T-helper 1 cell treated with Interleukin-12 subunit alpha and Interleukin-12 subunit beta and Interleukin-4 antibody, amounts not matched to agents 30 μg/mL and 1 μg/mL, for 36 hours (primary cell): Measurements from ENCODE around the gene CTAG1B.
"Not testable (repeated sequence)": the region's sequence is repeated elsewhere in the genome, so short reads cannot be mapped to it uniquely, and the experiment has no call there.

Experiments
- H3K27ac Mint-ChIP-seq: one replicate; pipeline ENCODE4 v1.8.0; 2021; ENCODE audit warnings: mild to moderate bottlenecking, mixed read lengths
- H3K27me3 Mint-ChIP-seq: one replicate; pipeline ENCODE4 v1.8.0; 2021; ENCODE audit warnings: low read depth, mixed read lengths
- H3K36me3 Mint-ChIP-seq: one replicate; pipeline ENCODE4 v1.8.0; 2021; ENCODE audit warnings: low read depth, mixed read lengths
- H3K4me1 Mint-ChIP-seq: one replicate; pipeline ENCODE4 v1.8.0; 2021; ENCODE audit warnings: low read depth, mixed read lengths
- H3K4me3 Mint-ChIP-seq: one replicate; pipeline ENCODE4 v1.8.0; 2021; ENCODE audit warnings: mild to moderate bottlenecking, moderate library complexity, mixed read lengths
- H3K9me3 Mint-ChIP-seq: one replicate; pipeline ENCODE4 v1.8.0; 2021; ENCODE audit warnings: mixed read lengths

Gene CTAG1B

DNA sequence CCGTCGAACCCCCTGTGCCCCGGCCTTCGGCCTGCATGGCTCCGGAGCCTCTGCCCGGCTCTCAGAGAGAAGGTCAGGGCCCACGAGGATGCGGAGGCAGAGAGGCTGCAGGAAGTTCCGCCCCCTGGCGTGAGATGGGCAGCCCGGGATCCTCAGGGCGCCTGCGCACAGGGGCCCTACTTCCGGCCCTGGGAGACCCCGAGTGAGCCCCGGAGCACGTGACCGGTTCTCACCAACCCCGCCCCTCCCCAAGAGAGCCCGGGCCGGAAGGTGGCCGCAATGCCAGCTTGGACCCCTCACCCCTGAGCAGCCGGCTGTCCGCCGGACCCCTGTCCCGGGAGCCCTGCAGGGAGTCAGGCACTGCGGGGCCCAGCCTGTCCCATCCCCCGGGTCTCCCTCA, at the start of gene CTAG1B:
Gene CTAG1B (minus strand): TSS at position 101 of the 400 bp plus-strand sequence. CDS start 64 bp downstream, at position 37.
- H3K4me3 Mint-ChIP-seq, H3K9me3 Mint-ChIP-seq, H3K36me3 Mint-ChIP-seq, H3K27ac Mint-ChIP-seq, H3K27me3 Mint-ChIP-seq, H3K4me1 Mint-ChIP-seq: not testable (repeated sequence)

DNA sequence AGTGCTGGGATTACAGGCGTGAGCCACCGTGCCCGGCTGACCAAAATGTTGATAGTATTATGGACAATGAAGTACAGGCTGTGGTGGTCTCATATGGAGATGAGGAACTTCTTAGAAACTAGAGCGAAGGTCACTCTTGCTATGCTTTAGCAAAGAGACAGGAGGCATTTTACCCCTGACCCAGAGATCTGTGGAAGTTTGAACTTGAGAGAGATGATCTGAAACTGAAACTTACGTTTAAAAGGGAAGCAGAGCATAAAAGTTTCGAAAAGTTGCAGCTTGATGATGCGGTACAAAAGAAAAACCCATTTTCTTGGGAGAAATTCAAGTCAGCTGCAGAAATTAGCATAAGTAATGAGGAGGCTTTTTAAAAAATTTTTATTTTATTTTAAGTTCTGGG, 42.8 kb upstream of the CTAG1B start:
- H3K36me3 Mint-ChIP-seq: peaks cover 3% of the 10 kb centered on the region
- no peak overlapping the region for H3K27ac Mint-ChIP-seq
- H3K4me3 Mint-ChIP-seq: no peak overlapping the region
- H3K9me3 Mint-ChIP-seq: peaks cover 16% of the 10 kb centered on the region
- no peaks in the 10 kb centered on the region for H3K27me3 Mint-ChIP-seq
- H3K4me1 Mint-ChIP-seq: peaks cover 5% of the 10 kb centered on the region

DNA sequence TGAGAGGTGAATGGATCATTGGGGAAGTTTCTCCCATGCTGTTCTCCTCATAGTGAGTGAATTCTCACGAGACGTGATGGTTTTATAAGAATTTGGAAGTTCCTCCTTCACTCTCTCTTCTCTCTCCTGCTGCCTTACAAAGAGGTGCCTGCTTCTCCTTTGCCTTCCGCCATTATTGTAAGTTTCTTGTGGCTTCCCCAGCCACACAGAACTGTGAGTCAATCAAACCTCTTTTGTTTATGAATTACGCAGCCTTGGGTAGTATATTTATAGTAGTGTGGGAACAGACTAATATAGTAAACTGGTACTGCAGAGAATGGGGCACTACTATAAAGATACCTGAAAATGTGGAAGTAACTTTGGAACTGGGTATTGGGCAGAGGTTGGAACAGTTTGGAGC, 42.1 kb upstream of the CTAG1B start:
- Mint-ChIP-seq H3K27ac (no peak overlapping the region), H3K4me1 (peaks cover 5% of the 10 kb centered on the region), H3K27me3 (no peaks in the 10 kb centered on the region), H3K36me3 (peaks cover 3% of the 10 kb centered on the region), H3K4me3 (no peak overlapping the region), H3K9me3 (peaks cover 16% of the 10 kb centered on the region)

DNA sequence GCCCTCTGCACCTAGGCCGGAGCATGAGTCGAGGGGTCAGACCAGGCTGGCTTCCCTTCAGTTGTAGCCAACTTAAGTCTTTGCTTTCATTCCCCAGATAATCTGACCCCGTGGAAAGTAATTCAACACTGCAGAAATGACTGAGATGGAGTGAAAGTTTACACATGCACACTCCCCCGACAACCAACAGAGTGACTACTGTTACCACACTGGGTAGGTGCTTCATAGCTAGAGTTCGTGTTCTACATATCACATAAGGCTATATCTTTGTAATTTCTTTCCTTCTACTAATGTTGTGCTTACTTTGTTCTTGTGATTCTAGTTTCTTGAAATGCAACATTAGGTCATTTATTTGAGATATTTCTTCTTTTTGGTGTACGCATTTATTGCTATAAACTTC, 41.5 kb upstream of the CTAG1B start:
- H3K4me1 Mint-ChIP-seq: peaks cover 3% of the 10 kb centered on the region

DNA sequence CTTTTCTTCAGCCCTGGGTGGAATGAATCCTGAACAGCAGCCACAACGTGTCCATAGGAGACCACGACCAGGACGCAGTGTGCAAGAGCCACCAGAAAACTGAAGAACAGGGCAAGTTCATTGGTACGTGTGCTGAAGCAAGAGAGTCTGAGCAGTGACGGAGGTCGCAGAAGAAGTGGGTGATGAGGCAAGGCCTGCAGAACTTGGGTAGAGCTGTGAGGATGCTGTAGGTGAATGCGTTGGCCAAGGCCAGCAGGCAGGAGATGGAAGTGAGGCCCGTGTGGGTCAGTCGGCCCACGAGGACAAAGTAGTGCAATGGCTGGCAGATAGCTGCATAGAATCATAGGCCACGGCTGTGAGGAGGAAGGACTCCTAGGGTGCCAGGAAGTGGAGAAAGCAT, 39.9 kb upstream of the CTAG1B start:
- Mint-ChIP-seq H3K27me3 (no peaks in the 10 kb centered on the region), H3K9me3 (peaks cover 11% of the 10 kb centered on the region), H3K27ac (no peak overlapping the region), H3K36me3 (peaks cover 3% of the 10 kb centered on the region), H3K4me1 (peaks cover 3% of the 10 kb centered on the region), H3K4me3 (no peak overlapping the region)

More for the DNA sequence above, 41.5 kb upstream of the CTAG1B start:
- H3K4me3 Mint-ChIP-seq: no peak overlapping the region
- H3K27me3 Mint-ChIP-seq: no peaks in the 10 kb centered on the region
- H3K9me3 Mint-ChIP-seq: peaks cover 16% of the 10 kb centered on the region
- H3K27ac Mint-ChIP-seq: no peak overlapping the region
- H3K36me3 Mint-ChIP-seq: peaks cover 3% of the 10 kb centered on the region

DNA sequence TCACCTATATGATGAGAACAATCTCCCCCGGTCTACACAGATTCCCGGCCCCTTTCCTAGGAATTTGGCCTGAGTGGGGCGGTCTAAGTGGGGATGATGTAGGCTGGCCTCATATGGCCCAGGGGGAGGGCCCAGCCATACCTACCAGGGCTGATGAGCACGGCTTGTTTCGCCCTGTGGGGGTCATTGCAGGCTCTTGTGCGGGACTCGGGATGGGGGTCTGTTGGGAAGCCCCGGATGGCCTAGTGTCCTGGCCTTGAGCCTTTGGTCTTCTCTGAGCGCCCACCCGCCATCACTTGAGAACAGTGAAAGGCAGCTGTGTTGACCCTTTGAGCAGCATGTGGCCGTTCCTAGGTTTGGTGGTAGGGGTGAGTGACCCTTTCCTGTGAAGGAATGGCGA, 39.1 kb upstream of the CTAG1B start:
- Mint-ChIP-seq H3K27ac (no peak overlapping the region), H3K27me3 (no peaks in the 10 kb centered on the region), H3K9me3 (peaks cover 5% of the 10 kb centered on the region), H3K36me3 (peaks cover 3% of the 10 kb centered on the region), H3K4me1 (peaks cover 3% of the 10 kb centered on the region), H3K4me3 (no peak overlapping the region)

DNA sequence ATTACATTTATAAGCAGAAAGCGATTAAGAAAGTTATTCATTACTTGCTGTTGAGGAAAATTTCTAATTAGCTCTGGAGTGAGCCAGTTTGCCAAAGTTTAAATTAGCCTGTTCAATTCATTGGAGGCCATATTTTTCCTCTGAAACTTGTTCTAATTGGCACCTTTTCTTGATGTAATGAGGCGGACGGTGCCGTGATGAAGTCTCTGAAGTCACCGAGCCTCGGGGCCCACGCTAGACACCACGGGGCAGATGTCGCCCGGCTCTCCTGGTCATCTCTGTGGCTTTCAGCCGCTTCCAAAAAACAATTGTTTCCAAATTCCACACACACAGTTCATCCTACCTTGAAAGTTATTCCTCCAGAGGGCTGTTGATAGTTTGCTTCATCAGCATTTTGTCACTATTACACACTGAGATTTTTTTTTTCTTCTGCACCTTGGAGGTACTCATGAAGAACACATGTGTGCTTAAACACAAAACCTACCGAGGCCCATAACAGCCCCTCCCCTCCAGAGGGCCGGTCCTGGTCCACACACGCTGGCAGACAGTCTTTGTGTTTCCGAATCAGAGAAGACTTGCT, 38.2 kb upstream of the CTAG1B start:
- Mint-ChIP-seq H3K4me1 (peaks cover 3% of the 10 kb centered on the region), H3K4me3 (no peak overlapping the region)

DNA sequence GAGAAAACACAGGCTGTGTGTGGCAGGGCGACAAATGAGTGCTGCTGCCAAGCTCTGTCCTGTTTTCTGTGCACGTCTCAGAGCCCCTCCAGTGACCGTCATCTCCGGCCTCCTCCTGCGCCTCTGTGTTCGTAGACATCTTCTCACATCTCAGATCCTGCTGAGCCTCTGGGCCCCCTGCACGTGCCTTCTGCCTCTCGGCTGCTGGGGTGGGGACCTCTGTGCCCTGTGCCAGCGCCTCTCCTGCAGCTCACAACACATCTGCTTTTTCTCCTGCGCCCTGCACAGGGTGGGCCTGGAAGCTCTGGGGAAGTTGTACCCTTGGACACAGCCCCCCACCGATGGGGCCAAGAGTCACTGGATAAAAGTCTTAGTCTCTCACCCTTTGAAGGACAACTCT, 36.7 kb upstream of the CTAG1B start:
- Mint-ChIP-seq H3K27me3 (no peaks in the 10 kb centered on the region), H3K27ac (no peak overlapping the region)

More for the DNA sequence above, 38.2 kb upstream of the CTAG1B start:
- Mint-ChIP-seq H3K9me3 (no peaks in the 10 kb centered on the region), H3K27me3 (no peaks in the 10 kb centered on the region), H3K36me3 (peaks cover 3% of the 10 kb centered on the region), H3K27ac (no peak overlapping the region)

DNA sequence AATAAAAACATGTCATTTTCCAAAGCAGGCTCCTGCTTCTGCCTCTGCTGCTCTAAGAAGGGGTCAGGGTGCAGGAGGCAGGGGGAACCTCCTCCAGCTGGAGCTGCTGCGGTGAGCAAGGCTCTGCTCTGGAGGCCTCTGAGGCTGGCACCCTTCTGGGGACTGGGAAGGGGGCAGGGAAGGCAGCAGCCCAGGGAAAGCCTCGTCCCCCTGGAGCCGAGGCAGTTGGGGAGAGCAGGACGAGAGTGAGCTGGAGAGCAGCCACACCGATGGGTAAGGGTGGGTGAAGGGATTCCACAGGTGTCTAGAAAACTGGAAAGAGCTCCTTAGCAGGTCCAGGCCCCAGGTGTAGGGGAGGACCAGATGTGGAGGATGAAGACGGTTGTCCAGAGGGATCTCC, 36.3 kb upstream of the CTAG1B start:
- Mint-ChIP-seq H3K27ac (no peak overlapping the region), H3K4me1 (no peaks in the 10 kb centered on the region), H3K9me3 (no peaks in the 10 kb centered on the region), H3K4me3 (no peak overlapping the region), H3K27me3 (no peaks in the 10 kb centered on the region), H3K36me3 (no peaks in the 10 kb centered on the region)

More for the DNA sequence above, 36.7 kb upstream of the CTAG1B start:
- Mint-ChIP-seq H3K4me3 (no peak overlapping the region), H3K36me3 (no peaks in the 10 kb centered on the region), H3K9me3 (no peaks in the 10 kb centered on the region), H3K4me1 (no peaks in the 10 kb centered on the region)

DNA sequence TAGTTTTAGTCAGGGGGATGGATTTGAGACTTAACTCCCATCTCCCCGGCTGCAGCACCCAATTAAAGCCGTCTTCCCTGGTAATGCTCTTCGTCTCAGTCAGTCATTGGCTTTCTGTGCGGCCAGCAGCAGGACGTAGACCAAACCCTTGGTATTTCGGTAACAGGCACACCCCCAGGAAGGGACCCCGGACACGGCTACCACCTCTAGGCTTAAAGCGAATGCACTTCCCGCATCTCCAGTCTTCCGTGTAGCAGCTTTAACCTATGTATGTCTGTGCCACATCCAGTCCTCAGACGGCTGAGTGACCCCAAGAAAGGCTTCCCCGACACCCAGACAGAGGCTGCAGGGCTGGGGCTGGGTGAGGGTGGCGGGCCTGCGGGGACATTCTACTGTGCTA, 35.8 kb upstream of the CTAG1B start:
- H3K4me3 Mint-ChIP-seq: no peak overlapping the region
- no peak overlapping the region for H3K27ac Mint-ChIP-seq
- H3K36me3 Mint-ChIP-seq: no peaks in the 10 kb centered on the region
- no peaks in the 10 kb centered on the region for H3K4me1 Mint-ChIP-seq
- no peaks in the 10 kb centered on the region for H3K9me3 Mint-ChIP-seq
- H3K27me3 Mint-ChIP-seq: no peaks in the 10 kb centered on the region

DNA sequence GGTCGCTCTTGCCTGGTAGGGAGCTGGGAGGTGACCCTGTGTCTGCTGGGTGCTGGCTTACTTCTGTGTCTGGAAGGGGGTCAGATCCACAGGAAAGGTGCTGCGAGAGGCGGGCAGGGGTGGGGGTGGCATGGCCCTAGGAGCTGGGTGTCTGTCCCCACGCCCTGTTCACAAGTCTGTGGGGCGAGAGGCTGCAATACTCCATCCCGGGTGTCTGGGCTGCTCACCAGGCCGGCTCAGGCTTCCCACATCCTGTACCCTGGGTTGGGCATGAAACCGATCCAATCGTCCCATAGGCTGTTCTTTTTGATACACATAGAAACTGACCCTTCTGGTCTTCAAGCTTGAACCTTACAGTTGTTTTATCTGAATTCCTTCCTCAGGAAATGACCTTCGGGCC, 35.3 kb upstream of the CTAG1B start:
- Mint-ChIP-seq H3K9me3 (no peaks in the 10 kb centered on the region), H3K27ac (no peak overlapping the region), H3K27me3 (no peaks in the 10 kb centered on the region), H3K4me3 (no peak overlapping the region), H3K36me3 (no peaks in the 10 kb centered on the region), H3K4me1 (no peaks in the 10 kb centered on the region)

DNA sequence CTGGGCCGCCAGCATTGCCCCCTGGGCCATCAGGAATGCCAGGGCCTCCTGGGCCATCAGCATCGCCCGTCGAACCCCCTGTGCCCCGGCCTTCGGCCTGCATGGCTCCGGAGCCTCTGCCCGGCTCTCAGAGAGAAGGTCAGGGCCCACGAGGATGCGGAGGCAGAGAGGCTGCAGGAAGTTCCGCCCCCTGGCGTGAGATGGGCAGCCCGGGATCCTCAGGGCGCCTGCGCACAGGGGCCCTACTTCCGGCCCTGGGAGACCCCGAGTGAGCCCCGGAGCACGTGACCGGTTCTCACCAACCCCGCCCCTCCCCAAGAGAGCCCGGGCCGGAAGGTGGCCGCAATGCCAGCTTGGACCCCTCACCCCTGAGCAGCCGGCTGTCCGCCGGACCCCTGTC, 34.3 kb upstream of the CTAG1B start, which contains the start of gene CTAG2:
Gene CTAG2 (minus strand): TSS at position 167 of the 400 bp plus-strand sequence. CDS start 64 bp downstream, at position 103.
- H3K27me3 Mint-ChIP-seq, H3K36me3 Mint-ChIP-seq: not testable (repeated sequence)

DNA sequence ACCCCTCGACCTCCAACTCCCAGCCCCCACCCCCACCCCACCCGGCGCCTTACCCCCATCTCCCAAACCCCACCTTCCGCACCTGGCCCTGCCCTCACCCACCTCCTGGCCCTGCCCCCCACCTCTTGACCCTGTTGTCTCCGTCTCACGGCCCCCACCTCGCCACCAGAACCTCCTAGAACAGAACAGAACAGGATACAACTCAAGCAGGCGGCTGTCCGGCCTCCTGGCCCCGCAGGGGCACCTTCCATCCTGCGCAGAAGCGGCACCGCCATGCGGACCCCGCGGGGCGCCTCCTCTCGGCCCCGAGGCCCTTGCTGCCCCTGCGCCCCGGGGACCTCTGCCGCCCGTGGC, 33.9 kb upstream of the CTAG1B start:
- no peaks in the 10 kb centered on the region for H3K9me3 Mint-ChIP-seq
- H3K36me3 Mint-ChIP-seq: no peaks in the 10 kb centered on the region
- H3K4me3 Mint-ChIP-seq: no peak overlapping the region
- H3K27ac Mint-ChIP-seq: no peak overlapping the region
- no peaks in the 10 kb centered on the region for H3K4me1 Mint-ChIP-seq
- no peaks in the 10 kb centered on the region for H3K27me3 Mint-ChIP-seq

More for the DNA sequence above, 34.3 kb upstream of the CTAG1B start, which contains the start of gene CTAG2:
- H3K27ac Mint-ChIP-seq, H3K9me3 Mint-ChIP-seq, H3K4me3 Mint-ChIP-seq, H3K4me1 Mint-ChIP-seq: not testable (repeated sequence)

DNA sequence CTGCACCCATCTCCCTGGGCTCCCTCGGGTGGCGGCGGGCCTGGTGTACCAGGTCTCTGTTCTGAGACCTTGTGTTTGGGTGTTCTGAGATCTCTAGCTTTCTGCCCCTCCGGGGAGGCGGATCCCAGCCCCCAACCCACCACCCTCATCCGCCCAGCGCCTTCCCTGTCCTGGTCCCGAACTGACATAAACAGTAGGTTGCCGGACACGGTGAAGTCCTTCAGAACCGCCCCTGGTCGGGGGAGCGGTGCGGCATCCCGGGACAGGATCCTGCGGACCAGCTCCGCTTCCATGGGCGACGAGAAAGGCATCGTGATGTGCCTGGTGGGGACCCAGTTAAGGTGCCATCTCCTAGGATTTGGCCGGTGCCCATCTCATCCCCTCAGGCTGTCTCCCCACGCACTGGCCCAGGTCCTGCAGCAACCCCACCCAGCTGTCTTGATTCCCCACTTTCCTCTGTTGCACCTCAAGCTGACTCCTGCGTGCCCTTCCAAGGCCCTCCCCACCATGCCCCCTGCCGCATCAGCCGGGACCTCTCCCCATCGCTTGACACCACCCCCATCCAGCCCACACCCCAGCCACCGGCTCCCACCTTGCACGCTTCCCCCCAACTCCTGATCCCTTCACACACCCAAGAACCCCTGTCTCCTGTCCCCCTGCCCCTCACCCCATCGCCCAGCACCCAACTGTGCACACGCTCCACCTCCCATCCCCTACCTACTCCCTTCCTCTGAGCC, 33.4 kb upstream of the CTAG1B start:
- H3K9me3 Mint-ChIP-seq: no peaks in the 10 kb centered on the region
- H3K36me3 Mint-ChIP-seq: no peaks in the 10 kb centered on the region
- no peak overlapping the region for H3K27ac Mint-ChIP-seq
- H3K27me3 Mint-ChIP-seq: no peaks in the 10 kb centered on the region
- no peak overlapping the region for H3K4me3 Mint-ChIP-seq
- H3K4me1 Mint-ChIP-seq: no peaks in the 10 kb centered on the region

DNA sequence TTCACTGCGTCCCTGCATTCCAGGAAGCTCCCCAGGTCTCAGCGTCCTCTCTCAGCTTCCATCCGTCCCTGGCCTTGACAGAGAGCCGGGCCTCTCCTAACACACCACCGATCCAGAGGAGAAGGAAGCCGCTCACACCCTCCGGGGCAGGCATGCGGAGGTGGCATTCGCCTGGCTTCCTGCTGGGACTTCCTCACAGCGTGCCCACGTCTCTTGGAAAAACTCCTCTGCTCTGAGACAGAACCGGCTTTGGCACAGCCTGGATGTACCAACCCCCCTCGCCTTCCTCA, 31.1 kb upstream of the CTAG1B start:
- no peaks in the 10 kb centered on the region for H3K36me3 Mint-ChIP-seq
- H3K4me3 Mint-ChIP-seq: no peak overlapping the region
- H3K9me3 Mint-ChIP-seq: no peaks in the 10 kb centered on the region
- H3K27ac Mint-ChIP-seq: no peak overlapping the region
- no peaks in the 10 kb centered on the region for H3K27me3 Mint-ChIP-seq
- no peaks in the 10 kb centered on the region for H3K4me1 Mint-ChIP-seq
